GM18868 (cell line): Measurements from ENCODE around the gene SETX.

Source experiments
- ATAC-seq: cut with Tn5 transposase; IDR thresholded peaks from one replicate; pipeline ENCODE4 v1.9.1; 2021; ENCODE audit warnings: mild to moderate bottlenecking, moderate library complexity; ENCODE audit not compliant: unreplicated experiment

Gene SETX

GRCh38 chr9:132356324-132356924 lies 1.6 kb upstream of the SETX start:
- no peak for ATAC-seq

- no peak for ATAC-seq
These were observed 3.3 kb downstream of the SETX start for GRCh38 chr9:132351404-132352045.

- ATAC-seq, result no peak
These were observed 3.9 kb downstream of the SETX start for GRCh38 chr9:132350861-132351315.

- ATAC-seq, result no peak
These were observed 6.1 kb downstream of the SETX start for GRCh38 chr9:132348676-132349075.

GRCh38 chr9:132346177-132346576 lies 8.6 kb downstream of the SETX start:
- ATAC-seq, result no peak

- no peak for ATAC-seq
These were observed 13.5 kb downstream of the SETX start for GRCh38 chr9:132341177-132341840.

- no peak for ATAC-seq
These were observed 20.4 kb downstream of the SETX start for GRCh38 chr9:132334364-132334763.

- ATAC-seq, result no peak
These were observed 21.2 kb downstream of the SETX start for GRCh38 chr9:132333556-132333955.

- no peak for ATAC-seq
These were observed 26.2 kb downstream of the SETX start for GRCh38 chr9:132328580-132328979.

- no peak for ATAC-seq
These were observed 27.2 kb downstream of the SETX start for GRCh38 chr9:132327537-132327936.

- no peak for ATAC-seq
These were observed 30.4 kb downstream of the SETX start for GRCh38 chr9:132324425-132324824.

- ATAC-seq, result no peak
These were observed 35.2 kb downstream of the SETX start for GRCh38 chr9:132319421-132320110.

- ATAC-seq, result no peak
These were observed 41.9 kb downstream of the SETX start for GRCh38 chr9:132312873-132313272.

- no peak for ATAC-seq
These were observed 42.4 kb downstream of the SETX start for GRCh38 chr9:132312426-132312825.

- ATAC-seq, result no peak
These were observed 42.8 kb downstream of the SETX start for GRCh38 chr9:132311978-132312377.

- ATAC-seq, result no peak
These were observed 45.7 kb downstream of the SETX start for GRCh38 chr9:132309056-132309455.

- ATAC-seq, result no peak
These were observed 53.3 kb downstream of the SETX start for GRCh38 chr9:132301521-132301920.

GRCh38 chr9:132299221-132299620 lies 55.6 kb downstream of the SETX start:
- no peak for ATAC-seq

- no peak for ATAC-seq
These were observed 59.6 kb downstream of the SETX start for GRCh38 chr9:132295181-132295580.

- no peak for ATAC-seq
These were observed 61.6 kb downstream of the SETX start for GRCh38 chr9:132293145-132293721.

- ATAC-seq, result no peak
These were observed 65.8 kb downstream of the SETX start for GRCh38 chr9:132288966-132289365.
